GM18867 (cell line): ENCODE results near the gene DYNLL2.
"Not testable (repeated sequence)": the region's sequence is repeated elsewhere in the genome, so short reads cannot be mapped to it uniquely, and the experiment has no call there.

Experiments used
- ATAC-seq: cut with Tn5 transposase; IDR thresholded peaks from one replicate; pipeline ENCODE4 v1.9.1; 2021; ENCODE audit warnings: mild to moderate bottlenecking, moderate library complexity; ENCODE audit not compliant: unreplicated experiment

The DYNLL2 gene

GRCh38 chr17:58082870-58083490, at the start of gene DYNLL2:
Gene DYNLL2, plus strand, starts transcription at chr17:58083419. Its CDS starts 3,672 bp downstream, at chr17:58087091.
- peak; percentile 64 for ATAC-seq

GRCh38 chr17:58039975-58040374, 43.2 kb upstream of the DYNLL2 start:
- no peak for ATAC-seq

- no peak for ATAC-seq
These were observed 42.8 kb upstream of the DYNLL2 start for GRCh38 chr17:58040386-58040785.

- ATAC-seq = no peak
These were observed 42.1 kb upstream of the DYNLL2 start for GRCh38 chr17:58041161-58041560.

- no peak for ATAC-seq
These were observed 39.7 kb upstream of the DYNLL2 start for GRCh38 chr17:58043221-58044181.

- ATAC-seq = not testable (repeated sequence)
These were observed 39.0 kb upstream of the DYNLL2 start for GRCh38 chr17:58044256-58044655.

GRCh38 chr17:58046239-58047094, 36.8 kb upstream of the DYNLL2 start:
- no peak for ATAC-seq

- ATAC-seq = no peak
These were observed 35.7 kb upstream of the DYNLL2 start for GRCh38 chr17:58047376-58048150.

- no peak for ATAC-seq
These were observed 33.7 kb upstream of the DYNLL2 start for GRCh38 chr17:58049533-58049932.

GRCh38 chr17:58050966-58051365, 32.3 kb upstream of the DYNLL2 start:
- ATAC-seq = no peak

- no peak for ATAC-seq
These were observed 31.8 kb upstream of the DYNLL2 start for GRCh38 chr17:58051468-58051867.

GRCh38 chr17:58052407-58052806, 30.8 kb upstream of the DYNLL2 start:
- no peak for ATAC-seq

GRCh38 chr17:58052945-58053715, 30.1 kb upstream of the DYNLL2 start:
- ATAC-seq = no peak

GRCh38 chr17:58054641-58055040, 28.6 kb upstream of the DYNLL2 start:
- no peak for ATAC-seq

- ATAC-seq = no peak
These were observed 26.7 kb upstream of the DYNLL2 start for GRCh38 chr17:58056476-58056875.

GRCh38 chr17:58059141-58059540, 24.1 kb upstream of the DYNLL2 start:
- ATAC-seq = no peak

GRCh38 chr17:58060596-58061191, 22.5 kb upstream of the DYNLL2 start:
- no peak for ATAC-seq

GRCh38 chr17:58061672-58062071, 21.5 kb upstream of the DYNLL2 start:
- ATAC-seq = no peak

- no peak for ATAC-seq
These were observed 18.0 kb upstream of the DYNLL2 start for GRCh38 chr17:58065238-58065637.
